Measurements from ENCODE around the gene MAP4K2.

The MAP4K2 gene

GRCh38 chr11:64790205-64791095 lies 12.6 kb downstream of the MAP4K2 start:
- no peak for DNase-seq

GRCh38 chr11:64789331-64790204 lies 13.4 kb downstream of the MAP4K2 start:
- no peak for DNase-seq

GRCh38 chr11:64788321-64789215 lies 14.4 kb downstream of the MAP4K2 start:
- no peak for DNase-seq

GRCh38 chr11:64787526-64788320 lies 15.3 kb downstream of the MAP4K2 start:
- DNase-seq = no peak

- DNase-seq = no peak
Observed at GRCh38 chr11:64786308-64786707, 16.7 kb downstream of the MAP4K2 start.

- DNase-seq = no peak
Observed at GRCh38 chr11:64784813-64785581, 18.0 kb downstream of the MAP4K2 start.

- DNase-seq = peak; percentile 100
Observed at GRCh38 chr11:64778473-64779298, 24.3 kb downstream of the MAP4K2 start, which contains the start of gene SF1. Gene SF1 (minus strand): TSS chr11:64778542. CDS start chr11:64778392, 150 bp downstream.

GRCh38 chr11:64778223-64778472 lies 24.9 kb downstream of the MAP4K2 start:
- no peak for DNase-seq

GRCh38 chr11:64777449-64778222 lies 25.4 kb downstream of the MAP4K2 start:
- DNase-seq = peak; percentile 86

- no peak for DNase-seq
Observed at GRCh38 chr11:64776875-64777274, 26.1 kb downstream of the MAP4K2 start.

GRCh38 chr11:64776425-64776824 lies 26.6 kb downstream of the MAP4K2 start:
- DNase-seq = no peak

GRCh38 chr11:64774144-64774543 lies 28.9 kb downstream of the MAP4K2 start:
- no peak for DNase-seq

- DNase-seq = no peak
Observed at GRCh38 chr11:64772303-64773018, 30.6 kb downstream of the MAP4K2 start.

GRCh38 chr11:64771861-64772260 lies 31.2 kb downstream of the MAP4K2 start:
- no peak for DNase-seq

GRCh38 chr11:64770120-64770519 lies 32.9 kb downstream of the MAP4K2 start:
- no peak for DNase-seq

- DNase-seq = no peak
Observed at GRCh38 chr11:64769283-64769682, 33.7 kb downstream of the MAP4K2 start.

GRCh38 chr11:64768300-64768694 lies 34.7 kb downstream of the MAP4K2 start:
- DNase-seq = no peak
